SK-N-SH treated with all-trans-retinoic acid at 6 μM for 48 hours (cell line): ENCODE measurements around the gene SDF4.

Experiments used
- ATAC-seq: fragments of 200-7000 bp; cut with Tn5 transposase; 3 replicates; pipeline ENCODE4 v1.9.1; 2020; ENCODE audit warnings: mild to moderate bottlenecking, moderate library complexity
- BACH2 ChIP-seq: fragments of 250-450 bp; sonication (Bioruptor Pico); IDR thresholded peaks from 2 replicates; pipeline ENCODE4 v1.9.0; 2021; ENCODE audit warnings: mild to moderate bottlenecking, borderline replicate concordance
- ESRRG ChIP-seq: fragments of 250-450 bp; sonication (Bioruptor Pico); IDR thresholded peaks from 2 replicates; pipeline ENCODE4 v1.6.1; 2021; ENCODE audit warnings: mild to moderate bottlenecking
- GLIS3 ChIP-seq: fragments of 250-450 bp; sonication (Bioruptor Pico); IDR thresholded peaks from 2 replicates; pipeline ENCODE4 v1.5.0; 2020; ENCODE audit warnings: mild to moderate bottlenecking, moderate library complexity
- ISL1 ChIP-seq: fragments of 250-450 bp; sonication (Bioruptor Pico); IDR thresholded peaks from 2 replicates; pipeline ENCODE4 v2.1.2; 2022; ENCODE audit warnings: mild to moderate bottlenecking, moderate library complexity
- OSR1 ChIP-seq: fragments of 250-450 bp; sonication (Bioruptor Pico); IDR thresholded peaks from 2 replicates; pipeline ENCODE4 v1.8.0; 2022; ENCODE audit warnings: moderate library complexity, mild to moderate bottlenecking, inconsistent platforms
- PATZ1 ChIP-seq: fragments of 250-450 bp; sonication (Bioruptor Pico); IDR thresholded peaks from 2 replicates; pipeline ENCODE4 v1.8.0; 2020; ENCODE audit warnings: mild to moderate bottlenecking, moderate library complexity, borderline replicate concordance
- PPARA ChIP-seq: fragments of 250-450 bp; sonication (Bioruptor Pico); IDR thresholded peaks from 2 replicates; pipeline ENCODE4 v1.5.0; 2020; ENCODE audit warnings: mild to moderate bottlenecking, borderline replicate concordance
- RARB ChIP-seq: fragments of 250-450 bp; sonication (Bioruptor Pico); IDR thresholded peaks from 2 replicates; pipeline ENCODE4 v1.8.0; 2021; ENCODE audit warnings: mild to moderate bottlenecking, moderate library complexity
- SNAI2 ChIP-seq: fragments of 250-450 bp; sonication (Bioruptor Pico); IDR thresholded peaks from 2 replicates; pipeline ENCODE4 v1.5.0; 2020; ENCODE audit warnings: mild to moderate bottlenecking, moderate library complexity
- TCF4 ChIP-seq: fragments of 250-450 bp; sonication (Bioruptor Pico); IDR thresholded peaks from 2 replicates; pipeline ENCODE4 v1.8.0; 2021; ENCODE audit warnings: mild to moderate bottlenecking, moderate library complexity, borderline replicate concordance
- TOX ChIP-seq: fragments of 250-450 bp; sonication (Bioruptor Pico); IDR thresholded peaks from 2 replicates; pipeline ENCODE4 v1.8.0; 2021; ENCODE audit warnings: mild to moderate bottlenecking, moderate library complexity, borderline replicate concordance
- TSHZ2 ChIP-seq: fragments of 250-450 bp; sonication (Bioruptor Pico); IDR thresholded peaks from 2 replicates; pipeline ENCODE4 v1.5.0; 2020; ENCODE audit warnings: mild to moderate bottlenecking, moderate library complexity
- ZC3H10 ChIP-seq: fragments of 250-450 bp; sonication (Bioruptor Pico); IDR thresholded peaks from 2 replicates; pipeline ENCODE4 v1.5.1; 2021; ENCODE audit warnings: mild to moderate bottlenecking, moderate library complexity
- ZFP3 ChIP-seq: fragments of 250-450 bp; sonication (Bioruptor Pico); IDR thresholded peaks from 2 replicates; pipeline ENCODE4 v1.5.0; 2020; ENCODE audit warnings: mild to moderate bottlenecking, moderate library complexity
- ZFP30 ChIP-seq: fragments of 450-650 bp; formaldehyde crosslinking; IDR thresholded peaks from 2 replicates; pipeline ENCODE4 v1.5.0; 2022; ENCODE audit warnings: mild to moderate bottlenecking, moderate library complexity
- ZNF565 ChIP-seq: fragments of 450-650 bp; formaldehyde crosslinking; conservative IDR thresholded peaks from 2 replicates; pipeline ENCODE4 v1.5.0; 2020; ENCODE audit warnings: low read depth, mild to moderate bottlenecking, moderate library complexity
- ZNF70 ChIP-seq: fragments of 450-650 bp; formaldehyde crosslinking; IDR thresholded peaks from 2 replicates; pipeline ENCODE4 v1.5.0; 2020; ENCODE audit warnings: mild to moderate bottlenecking, moderate library complexity
- ZNF8 ChIP-seq: fragments of 450-650 bp; formaldehyde crosslinking; IDR thresholded peaks from 2 replicates; pipeline ENCODE4 v1.5.0; 2020; ENCODE audit warnings: mild to moderate bottlenecking, moderate library complexity
- TF ChIP-seq, protein P1 (sequence below): fragments of 250-450 bp; sonication (Bioruptor Pico); IDR thresholded peaks from 2 replicates; pipeline ENCODE4 v1.5.1; 2021; ENCODE audit warnings: mild to moderate bottlenecking, moderate library complexity
- TF ChIP-seq, protein P2 (sequence below): fragments of 250-450 bp; sonication (Bioruptor Pico); IDR thresholded peaks from 2 replicates; pipeline ENCODE4 v1.5.1; 2020; ENCODE audit warnings: low read depth, mild to moderate bottlenecking, moderate library complexity
- TF ChIP-seq, protein P3 (sequence below): fragments of 250-450 bp; sonication (Bioruptor Pico); IDR thresholded peaks from 2 replicates; pipeline ENCODE4 v1.8.0; 2021; ENCODE audit warnings: low read depth, mild to moderate bottlenecking, moderate library complexity, borderline replicate concordance

Gene SDF4

DNA sequence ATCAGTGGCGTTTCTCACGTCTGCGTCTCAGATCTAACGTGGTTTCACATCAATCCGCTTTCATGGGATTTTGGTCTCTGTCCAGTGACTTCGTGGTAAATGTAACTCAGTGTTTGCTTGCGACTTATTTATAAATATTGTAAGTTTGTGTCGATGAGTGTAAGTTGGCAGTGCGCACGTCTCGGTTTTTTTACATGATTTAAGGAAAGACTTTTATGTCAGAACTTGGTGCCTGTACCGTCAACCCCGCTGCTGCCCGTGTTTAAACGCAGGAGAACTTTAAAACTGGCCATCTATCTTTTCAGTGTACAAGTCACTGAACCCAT lies 1.7 kb upstream of the SDF4 start (continued):
- TF ChIP-seq, protein P1, sequence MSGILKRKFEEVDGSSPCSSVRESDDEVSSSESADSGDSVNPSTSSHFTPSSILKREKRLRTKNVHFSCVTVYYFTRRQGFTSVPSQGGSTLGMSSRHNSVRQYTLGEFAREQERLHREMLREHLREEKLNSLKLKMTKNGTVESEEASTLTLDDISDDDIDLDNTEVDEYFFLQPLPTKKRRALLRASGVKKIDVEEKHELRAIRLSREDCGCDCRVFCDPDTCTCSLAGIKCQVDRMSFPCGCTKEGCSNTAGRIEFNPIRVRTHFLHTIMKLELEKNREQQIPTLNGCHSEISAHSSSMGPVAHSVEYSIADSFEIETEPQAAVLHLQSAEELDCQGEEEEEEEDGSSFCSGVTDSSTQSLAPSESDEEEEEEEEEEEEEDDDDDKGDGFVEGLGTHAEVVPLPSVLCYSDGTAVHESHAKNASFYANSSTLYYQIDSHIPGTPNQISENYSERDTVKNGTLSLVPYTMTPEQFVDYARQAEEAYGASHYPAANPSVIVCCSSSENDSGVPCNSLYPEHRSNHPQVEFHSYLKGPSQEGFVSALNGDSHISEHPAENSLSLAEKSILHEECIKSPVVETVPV (CRISPR knock-in tag), result no peak
- no peak for TF ChIP-seq PATZ1 (CRISPR knock-in tag)
- TF ChIP-seq RARB (CRISPR knock-in tag), result no peak
- TF ChIP-seq, protein P2, sequence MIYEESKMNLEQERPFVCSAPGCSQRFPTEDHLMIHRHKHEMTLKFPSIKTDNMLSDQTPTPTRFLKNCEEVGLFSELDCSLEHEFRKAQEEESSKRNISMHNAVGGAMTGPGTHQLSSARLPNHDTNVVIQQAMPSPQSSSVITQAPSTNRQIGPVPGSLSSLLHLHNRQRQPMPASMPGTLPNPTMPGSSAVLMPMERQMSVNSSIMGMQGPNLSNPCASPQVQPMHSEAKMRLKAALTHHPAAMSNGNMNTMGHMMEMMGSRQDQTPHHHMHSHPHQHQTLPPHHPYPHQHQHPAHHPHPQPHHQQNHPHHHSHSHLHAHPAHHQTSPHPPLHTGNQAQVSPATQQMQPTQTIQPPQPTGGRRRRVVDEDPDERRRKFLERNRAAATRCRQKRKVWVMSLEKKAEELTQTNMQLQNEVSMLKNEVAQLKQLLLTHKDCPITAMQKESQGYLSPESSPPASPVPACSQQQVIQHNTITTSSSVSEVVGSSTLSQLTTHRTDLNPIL (CRISPR knock-in tag), result no peak
- TF ChIP-seq ZNF70 (CRISPR knock-in tag), result no peak

DNA sequence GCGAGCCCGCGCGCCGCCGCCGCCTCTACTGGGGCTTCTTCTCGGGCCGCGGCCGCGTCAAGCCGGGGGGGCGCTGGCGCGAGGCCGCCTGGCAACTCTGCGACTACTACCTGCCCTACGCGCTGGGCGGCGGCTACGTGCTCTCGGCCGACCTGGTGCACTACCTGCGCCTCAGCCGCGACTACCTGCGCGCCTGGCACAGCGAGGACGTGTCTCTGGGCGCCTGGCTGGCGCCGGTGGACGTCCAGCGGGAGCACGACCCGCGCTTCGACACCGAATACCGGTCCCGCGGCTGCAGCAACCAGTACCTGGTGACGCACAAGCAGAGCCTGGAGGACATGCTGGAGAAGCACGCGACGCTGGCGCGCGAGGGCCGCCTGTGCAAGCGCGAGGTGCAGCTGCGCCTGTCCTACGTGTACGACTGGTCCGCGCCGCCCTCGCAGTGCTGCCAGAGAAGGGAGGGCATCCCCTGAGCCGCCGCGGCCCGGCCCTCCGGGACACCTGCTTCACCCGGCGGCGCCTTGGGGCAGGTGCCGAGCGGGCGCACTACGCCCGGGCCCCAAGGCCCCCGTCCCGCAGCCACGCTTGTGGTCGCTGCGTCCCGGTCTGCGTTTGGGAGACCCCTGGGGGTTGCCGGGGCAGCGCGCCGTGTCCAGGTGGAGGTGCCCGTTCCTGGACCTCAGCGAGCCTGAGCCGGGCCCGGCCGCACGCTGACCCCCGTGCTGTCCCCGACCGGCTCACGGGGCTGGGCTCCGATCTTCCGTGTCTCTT lies 1.2 kb upstream of the SDF4 start:
- no peak for ATAC-seq
- TF ChIP-seq ZC3H10 (CRISPR knock-in tag) (no peak), OSR1 (CRISPR knock-in tag) (no peak), ZNF565 (CRISPR knock-in tag) (no peak), ZFP30 (CRISPR knock-in tag) (no peak), ZFP3 (no peak), PPARA (CRISPR knock-in tag) (no peak), TSHZ2 (CRISPR knock-in tag) (no peak), ESRRG (no peak), GLIS3 (CRISPR knock-in tag) (no peak), TOX (CRISPR knock-in tag) (no peak), ISL1 (CRISPR knock-in tag) (no peak), BACH2 (no peak), ZNF70 (CRISPR knock-in tag) (no peak), SNAI2 (CRISPR knock-in tag) (no peak), ZNF8 (CRISPR knock-in tag) (no peak), PATZ1 (CRISPR knock-in tag) (no peak), RARB (CRISPR knock-in tag) (no peak), TCF4 (CRISPR knock-in tag) (no peak)
- TF ChIP-seq, protein P3, sequence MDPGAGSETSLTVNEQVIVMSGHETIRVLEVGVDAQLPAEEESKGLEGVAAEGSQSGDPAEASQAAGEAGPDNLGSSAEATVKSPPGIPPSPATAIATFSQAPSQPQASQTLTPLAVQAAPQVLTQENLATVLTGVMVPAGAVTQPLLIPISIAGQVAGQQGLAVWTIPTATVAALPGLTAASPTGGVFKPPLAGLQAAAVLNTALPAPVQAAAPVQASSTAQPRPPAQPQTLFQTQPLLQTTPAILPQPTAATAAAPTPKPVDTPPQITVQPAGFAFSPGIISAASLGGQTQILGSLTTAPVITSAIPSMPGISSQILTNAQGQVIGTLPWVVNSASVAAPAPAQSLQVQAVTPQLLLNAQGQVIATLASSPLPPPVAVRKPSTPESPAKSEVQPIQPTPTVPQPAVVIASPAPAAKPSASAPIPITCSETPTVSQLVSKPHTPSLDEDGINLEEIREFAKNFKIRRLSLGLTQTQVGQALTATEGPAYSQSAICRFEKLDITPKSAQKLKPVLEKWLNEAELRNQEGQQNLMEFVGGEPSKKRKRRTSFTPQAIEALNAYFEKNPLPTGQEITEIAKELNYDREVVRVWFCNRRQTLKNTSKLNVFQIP, result no peak
- TF ChIP-seq, protein P2 (CRISPR knock-in tag), result no peak
